Muscle layer of colon (tissue), 2 donors: ENCODE data around the gene BTBD19.

Experiments
- H3K27ac ChIP-seq: one replicate; pipeline ENCODE4 v1.7.0; 2013; ENCODE audit warnings: low read depth, mild to moderate bottlenecking, low read length, moderate library complexity
- H3K27me3 ChIP-seq, 2 donors: one replicate each; pipeline ENCODE4 v1.7.0; 2013; ENCODE audit warnings: low read length in 2 of 2, mild to moderate bottlenecking in 2 of 2; ENCODE audit not compliant: insufficient read depth in 2 of 2, control insufficient read depth in 1 of 2
- H3K36me3 ChIP-seq: one replicate; pipeline ENCODE4 v1.7.0; 2013; ENCODE audit warnings: mild to moderate bottlenecking, low read length; ENCODE audit not compliant: insufficient read depth
- H3K4me1 ChIP-seq: one replicate; pipeline ENCODE4 v1.7.0; 2013; ENCODE audit warnings: mild to moderate bottlenecking, low read length; ENCODE audit not compliant: insufficient read depth
- H3K4me3 ChIP-seq, 2 donors: one replicate each; pipeline ENCODE4 v1.7.0; 2013; ENCODE audit warnings: low read length in 2 of 2, low read depth in 1 of 2, mild to moderate bottlenecking in 1 of 2, moderate library complexity in 1 of 2
- H3K9ac ChIP-seq: one replicate; pipeline ENCODE4 v1.7.0; 2013; ENCODE audit warnings: low read length
- H3K9me3 ChIP-seq: one replicate; pipeline ENCODE4 v1.7.0; 2013; ENCODE audit warnings: mild to moderate bottlenecking, low read length
- donor health status: abdominal sarcoma.
- donor health status: Adenocarcinoma of cecum.

The BTBD19 gene

DNA sequence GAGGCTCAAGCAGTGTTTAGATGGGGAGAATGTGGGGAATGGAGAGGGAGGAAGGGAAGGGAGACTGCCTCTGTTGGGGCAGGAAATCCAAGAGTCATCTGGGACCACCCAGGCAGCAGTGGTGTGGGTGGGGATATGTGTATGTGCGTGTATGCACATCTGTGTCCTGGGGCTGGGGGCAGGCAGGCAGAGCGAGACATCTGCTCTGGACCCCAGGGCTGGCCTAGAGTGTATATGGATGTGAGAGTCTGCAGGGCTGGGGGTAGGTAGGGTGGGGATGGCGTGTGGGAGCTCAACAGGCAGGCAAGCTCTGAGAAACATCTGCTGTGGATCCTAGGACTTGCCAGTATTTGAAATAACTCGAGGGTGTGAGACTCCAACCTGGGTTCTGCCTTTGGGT is 31.3 kb downstream of the BTBD19 start:
- H3K9me3 ChIP-seq, result no peaks in the 10 kb centered on the region
- no peaks in the 10 kb centered on the region for H3K36me3 ChIP-seq
- H3K4me1 ChIP-seq, result peaks cover 3% of the 10 kb centered on the region
- H3K4me3 ChIP-seq, result no peak overlapping the region
- no peak overlapping the region for H3K9ac ChIP-seq
- no peak overlapping the region for H3K27ac ChIP-seq
- no peaks in the 10 kb centered on the region for H3K27me3 ChIP-seq

DNA sequence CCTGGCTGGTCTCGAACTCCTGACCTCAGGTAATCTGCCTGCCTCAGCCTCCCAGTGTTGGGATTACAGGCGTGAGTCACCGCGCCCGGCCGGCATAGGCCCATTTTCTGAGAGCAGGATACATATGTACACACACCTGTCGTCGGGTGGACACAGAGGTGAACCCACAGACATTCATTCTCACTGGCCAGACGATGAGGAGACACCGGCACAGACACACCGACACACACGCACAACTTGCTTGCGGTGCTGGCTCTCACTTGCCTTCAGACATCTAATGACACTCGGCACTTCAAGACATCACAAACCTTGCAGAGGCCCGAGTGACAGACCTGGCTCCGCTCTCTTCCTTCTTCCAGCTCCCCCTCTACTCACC is 34.2 kb downstream of the BTBD19 start:
- Histone ChIP-seq H3K4me3 (peak overlapping the region; percentile 66 to 68), H3K36me3 (no peaks in the 10 kb centered on the region), H3K27ac (peak overlapping the region; percentile 57), H3K9ac (no peak overlapping the region), H3K9me3 (no peaks in the 10 kb centered on the region), H3K4me1 (no peaks in the 10 kb centered on the region), H3K27me3 (no peaks in the 10 kb centered on the region)

DNA sequence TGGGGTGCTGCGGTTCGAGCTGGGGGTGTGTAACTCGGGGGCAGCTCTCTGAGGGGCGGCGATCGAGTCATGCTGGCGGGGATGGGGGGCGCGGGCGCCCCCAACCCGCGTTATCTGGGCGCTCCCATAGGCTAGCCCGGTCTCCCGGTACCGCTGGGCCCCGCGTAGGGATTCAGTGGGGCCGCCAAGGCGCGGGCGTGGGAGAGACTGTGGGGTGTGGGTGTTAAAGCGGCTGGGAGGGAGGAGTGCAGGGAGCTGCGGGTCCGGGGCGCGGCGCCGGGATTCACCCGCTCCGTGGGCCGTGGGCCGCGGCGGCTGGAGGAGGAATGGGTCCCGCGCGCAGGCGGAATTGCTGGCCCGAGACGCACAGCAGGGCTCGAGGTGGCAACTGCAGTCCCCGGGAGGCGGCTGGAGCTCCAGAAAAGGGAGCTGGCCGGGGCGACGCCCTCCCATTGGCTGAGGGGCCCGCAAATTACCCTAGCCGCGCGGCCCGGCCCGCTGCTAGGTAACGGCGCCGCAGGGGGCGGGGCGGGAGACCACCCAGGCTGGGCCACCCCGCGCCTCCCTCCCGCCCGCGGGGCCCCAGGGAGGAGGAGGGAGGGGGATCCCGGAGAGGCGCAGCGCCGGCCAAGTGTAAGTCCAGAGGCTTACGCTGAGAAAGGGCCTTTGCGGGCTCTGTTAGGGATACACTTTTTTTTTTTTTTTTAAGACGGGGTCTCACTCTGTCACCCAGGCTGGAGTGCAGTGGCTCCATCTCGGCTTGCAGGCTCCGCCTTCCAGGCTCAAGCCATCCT is 34.7 kb downstream of the BTBD19 start, which contains the start of gene PTCH2:
Gene PTCH2 (minus strand): TSS at position 392 of the 794 bp plus-strand sequence. CDS start 321 bp downstream, at position 71.
- peak within 1 kb of the TSS; percentile 66 to 68 for H3K4me3 ChIP-seq
- no peak within 1 kb of the TSS for H3K9ac ChIP-seq
- H3K36me3 ChIP-seq, result no peaks in the 10 kb centered on the region
- H3K9me3 ChIP-seq, result no peaks in the 10 kb centered on the region
- peak within 1 kb of the TSS; percentile 57 for H3K27ac ChIP-seq
- H3K4me1 ChIP-seq, result no peaks in the 10 kb centered on the region
- no peaks in the 10 kb centered on the region for H3K27me3 ChIP-seq

DNA sequence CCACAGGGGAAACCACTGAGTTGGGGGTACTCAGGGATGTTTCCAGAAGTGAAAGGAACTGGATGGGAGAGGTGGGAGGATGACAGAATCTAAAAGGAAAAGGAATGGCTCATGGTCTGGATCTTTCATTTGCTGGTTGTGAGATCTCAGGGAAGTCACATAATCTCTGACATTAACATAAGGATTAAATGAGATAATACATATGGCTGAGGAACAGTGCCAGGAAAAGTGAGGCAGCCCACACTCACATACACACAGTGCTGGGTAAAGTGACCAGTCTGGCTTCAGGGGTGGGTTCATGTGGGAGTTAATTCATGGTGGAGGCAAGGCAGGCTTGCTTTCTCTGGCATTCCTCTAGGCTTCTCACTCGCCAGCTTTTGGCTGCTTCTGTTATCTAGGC is 38.7 kb downstream of the BTBD19 start:
- no peak overlapping the region for H3K27ac ChIP-seq
- H3K36me3 ChIP-seq, result peaks cover 6% of the 10 kb centered on the region
- H3K4me3 ChIP-seq, result no peak overlapping the region
- H3K4me1 ChIP-seq, result no peaks in the 10 kb centered on the region
- no peaks in the 10 kb centered on the region for H3K9me3 ChIP-seq
- no peaks in the 10 kb centered on the region for H3K27me3 ChIP-seq
- no peak overlapping the region for H3K9ac ChIP-seq

DNA sequence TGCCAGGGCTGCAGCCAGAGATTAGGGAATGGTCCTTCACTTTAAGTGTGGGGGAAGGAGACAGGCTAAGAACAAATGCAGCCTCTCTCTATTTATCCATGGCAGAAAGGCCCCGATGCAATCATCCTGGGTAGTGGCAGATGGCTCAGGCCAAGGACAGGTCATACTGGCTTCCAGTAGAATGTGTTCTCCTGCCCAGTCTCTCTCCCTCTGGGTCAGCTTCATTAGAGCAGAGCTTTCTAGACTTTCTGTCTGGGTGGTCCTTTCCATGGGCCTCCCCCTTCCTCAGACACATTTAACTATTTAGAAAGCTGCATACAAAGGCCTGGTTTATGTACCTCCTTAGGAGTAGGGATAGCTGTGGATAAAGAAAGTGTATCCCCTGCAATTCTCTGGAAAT is 39.5 kb downstream of the BTBD19 start:
- Histone ChIP-seq H3K27ac (no peak overlapping the region), H3K4me1 (no peaks in the 10 kb centered on the region), H3K9ac (no peak overlapping the region), H3K9me3 (no peaks in the 10 kb centered on the region), H3K4me3 (no peak overlapping the region), H3K27me3 (no peaks in the 10 kb centered on the region), H3K36me3 (peaks cover 6% of the 10 kb centered on the region)

DNA sequence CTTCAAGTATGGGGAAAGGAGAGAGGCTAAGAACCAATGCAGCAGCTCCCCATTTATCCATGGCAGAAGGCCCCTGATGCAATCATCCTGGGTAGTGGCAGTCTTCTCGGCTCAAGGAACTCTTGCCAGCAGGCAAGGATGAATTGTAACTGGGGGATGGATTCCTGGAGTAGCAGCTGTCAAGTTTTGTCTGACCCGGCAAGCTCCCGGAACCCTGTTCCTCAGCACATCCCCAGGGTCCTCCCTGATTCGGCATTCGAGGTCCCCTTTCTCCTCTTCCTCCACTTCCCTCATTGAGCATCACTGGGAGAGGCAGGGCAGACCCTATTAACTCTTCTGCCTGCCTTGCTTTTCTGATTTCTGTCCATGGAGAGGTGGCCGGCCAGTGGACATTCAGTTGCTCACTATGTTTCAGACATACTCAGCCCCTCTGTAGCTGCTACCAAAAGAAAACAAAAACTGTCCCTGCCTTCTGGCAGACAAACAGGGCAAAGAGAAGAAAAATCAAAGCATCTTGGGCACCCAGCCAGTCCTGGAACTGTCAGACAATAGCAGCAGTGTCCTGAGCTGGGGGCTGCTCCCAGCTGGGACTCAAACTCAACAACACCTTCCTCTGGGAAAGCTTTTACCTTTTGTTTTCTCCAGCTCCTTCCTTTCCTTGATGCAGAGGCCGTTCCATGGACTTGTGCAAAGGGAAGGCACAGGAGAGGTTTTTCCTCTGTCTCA is 40.3 kb downstream of the BTBD19 start:
- Histone ChIP-seq H3K4me1 (no peaks in the 10 kb centered on the region), H3K4me3 (no peak overlapping the region), H3K9ac (no peak overlapping the region), H3K36me3 (peaks cover 6% of the 10 kb centered on the region), H3K27ac (no peak overlapping the region), H3K9me3 (no peaks in the 10 kb centered on the region), H3K27me3 (no peaks in the 10 kb centered on the region)

DNA sequence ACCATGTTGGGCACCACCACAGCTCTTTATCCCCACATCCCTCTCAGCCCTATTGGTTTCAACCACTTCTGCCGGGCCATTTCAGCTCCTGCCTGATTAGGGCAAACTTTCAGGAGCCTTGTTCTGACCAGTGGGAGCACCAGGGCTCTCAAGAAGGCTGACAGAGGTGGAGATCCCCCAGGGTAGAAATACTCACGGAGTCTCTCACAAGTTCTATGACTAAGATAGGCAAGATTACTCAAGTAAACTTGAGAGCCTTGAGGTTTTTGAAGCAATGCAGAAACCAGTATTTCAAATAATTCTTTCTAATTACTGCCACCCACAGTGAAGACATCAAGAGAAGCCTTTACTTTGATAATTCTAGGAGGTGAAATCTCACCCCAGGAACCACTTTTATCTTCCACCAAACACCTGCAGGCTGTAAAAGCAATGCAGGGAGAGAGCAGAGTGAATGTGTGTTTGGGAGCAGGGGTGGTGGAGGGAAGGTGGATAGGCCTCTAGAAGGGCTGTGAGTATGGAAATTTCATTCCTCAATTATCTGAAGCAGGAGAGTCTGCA is 41.3 kb downstream of the BTBD19 start:
- H3K9ac ChIP-seq, result no peak overlapping the region
- no peak overlapping the region for H3K27ac ChIP-seq
- H3K4me1 ChIP-seq, result no peaks in the 10 kb centered on the region
- H3K36me3 ChIP-seq, result peaks cover 6% of the 10 kb centered on the region
- H3K4me3 ChIP-seq, result no peak overlapping the region
- no peaks in the 10 kb centered on the region for H3K27me3 ChIP-seq
- no peaks in the 10 kb centered on the region for H3K9me3 ChIP-seq

DNA sequence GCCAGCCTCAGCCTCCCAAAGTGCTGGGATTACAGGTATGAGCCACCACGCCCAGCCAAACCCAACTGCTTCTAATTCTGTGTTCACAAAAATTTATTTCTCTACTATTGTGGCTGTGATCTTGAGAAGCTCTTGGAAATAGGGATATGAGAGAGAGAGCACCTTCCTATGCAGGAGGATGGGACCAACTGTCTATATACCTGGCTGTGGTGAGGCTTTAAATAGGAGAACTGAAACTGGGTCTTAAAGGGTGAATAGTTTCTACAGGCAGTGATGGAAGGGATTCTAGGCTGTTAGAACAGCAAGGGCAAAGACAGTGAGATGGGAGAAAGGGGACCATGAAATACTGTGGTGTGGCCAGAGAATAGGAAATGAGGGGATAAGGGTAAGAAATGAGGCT is 43.0 kb downstream of the BTBD19 start:
- H3K4me3 ChIP-seq, result no peak overlapping the region
- no peaks in the 10 kb centered on the region for H3K9me3 ChIP-seq
- H3K27me3 ChIP-seq, result no peaks in the 10 kb centered on the region
- no peak overlapping the region for H3K27ac ChIP-seq
- H3K36me3 ChIP-seq, result peaks cover 6% of the 10 kb centered on the region
- no peaks in the 10 kb centered on the region for H3K4me1 ChIP-seq
- H3K9ac ChIP-seq, result no peak overlapping the region

DNA sequence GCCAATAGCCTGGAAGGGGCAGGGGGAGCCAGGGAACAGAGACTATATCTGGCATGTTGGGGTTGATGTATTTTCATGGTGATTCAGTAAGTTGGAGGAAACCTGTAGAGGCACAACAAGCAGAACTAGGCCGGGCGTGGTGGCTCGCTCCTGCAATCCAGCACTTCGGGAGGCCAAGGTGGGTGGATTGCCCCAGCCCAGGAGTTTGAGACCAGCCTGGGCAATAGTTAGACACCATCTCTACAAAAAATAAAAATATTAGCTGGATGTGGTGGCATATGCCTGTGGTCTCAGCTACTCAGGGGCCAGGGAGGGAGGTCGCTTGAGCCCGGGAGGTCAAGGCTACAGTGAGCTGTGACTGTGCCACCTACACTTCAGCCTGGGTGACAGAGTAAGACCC is 44.9 kb downstream of the BTBD19 start:
- Histone ChIP-seq H3K27me3 (no peaks in the 10 kb centered on the region), H3K9ac (no peak overlapping the region), H3K36me3 (peaks cover 6% of the 10 kb centered on the region), H3K27ac (no peak overlapping the region), H3K4me1 (no peaks in the 10 kb centered on the region), H3K9me3 (no peaks in the 10 kb centered on the region), H3K4me3 (no peak overlapping the region)

DNA sequence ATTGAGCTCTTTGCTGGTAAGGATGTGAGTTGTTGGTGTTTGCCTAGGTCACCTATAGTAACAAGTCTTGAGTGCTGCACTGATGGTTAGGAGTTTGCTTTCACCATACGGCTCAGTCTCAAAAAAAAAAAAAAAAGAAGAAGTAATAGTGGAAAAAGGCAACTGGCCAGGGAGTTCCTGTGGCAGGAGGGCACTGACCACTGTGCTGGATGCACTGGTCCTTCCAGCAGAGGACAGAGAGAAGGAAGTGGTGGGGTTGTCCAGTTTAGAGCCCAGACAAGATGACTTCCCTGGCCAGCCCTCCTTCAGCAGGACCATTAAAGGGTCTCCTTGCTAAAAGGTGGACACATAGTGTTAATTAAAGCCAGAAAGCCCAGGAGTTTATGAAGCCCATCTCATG is 46.6 kb downstream of the BTBD19 start:
- no peaks in the 10 kb centered on the region for H3K4me1 ChIP-seq
- peaks cover 6% of the 10 kb centered on the region for H3K36me3 ChIP-seq
- H3K9me3 ChIP-seq, result no peaks in the 10 kb centered on the region
- H3K9ac ChIP-seq, result no peak overlapping the region
- no peak overlapping the region for H3K4me3 ChIP-seq
- H3K27me3 ChIP-seq, result no peaks in the 10 kb centered on the region
- H3K27ac ChIP-seq, result no peak overlapping the region

DNA sequence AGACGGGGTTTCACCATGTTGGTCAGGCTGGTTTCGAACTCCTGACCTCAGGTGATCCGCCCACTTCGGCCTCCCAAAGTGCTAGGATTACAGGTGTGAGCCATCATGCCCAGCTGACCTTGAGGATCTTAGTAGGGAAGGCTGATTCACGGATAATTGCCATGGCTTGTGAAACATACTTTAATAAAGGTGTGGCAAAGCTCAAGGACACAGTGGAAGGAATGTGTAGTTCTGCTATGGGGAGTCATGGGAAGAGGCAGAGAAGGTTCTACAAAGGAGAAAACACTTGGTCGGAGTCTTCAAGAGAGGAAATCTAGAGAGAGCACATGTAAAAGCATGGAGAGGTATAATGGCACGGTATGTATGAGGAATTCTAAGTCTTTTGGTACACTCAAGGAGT is 47.4 kb downstream of the BTBD19 start:
- H3K9ac ChIP-seq, result no peak overlapping the region
- no peaks in the 10 kb centered on the region for H3K27me3 ChIP-seq
- no peak overlapping the region for H3K4me3 ChIP-seq
- no peak overlapping the region for H3K27ac ChIP-seq
- H3K36me3 ChIP-seq, result peaks cover 6% of the 10 kb centered on the region
- H3K9me3 ChIP-seq, result no peaks in the 10 kb centered on the region
- no peaks in the 10 kb centered on the region for H3K4me1 ChIP-seq
